B cell (primary cell): ENCODE measurements around the gene TFRC. TPM values are rescaled to one million over a fixed set of nuclear protein-coding genes. Genes with fewer than 3 reads are reported as not detected.
"Not testable (repeated sequence)": the region's sequence is repeated elsewhere in the genome, so short reads cannot be mapped to it uniquely, and the experiment has no call there.

Experiments
- ATAC-seq: fragments of 200-7000 bp; cut with Tn5 transposase; one replicate; pipeline ENCODE4 v1.10.0; 2021; ENCODE audit warnings: low read depth, mild to moderate bottlenecking, moderate number of reproducible peaks, moderate library complexity
- CTCF ChIA-PET: fragments of 350-600 bp; sonication (Branson Sonifier 250); formaldehyde crosslinking; loops from one replicate; lab custom pipeline; 2021; ENCODE audit warnings: antibody characterized with exemption, inconsistent platforms; lab: Charles Lee
- POLR2A ChIA-PET: fragments of 350-600 bp; sonication (Branson Sonifier 250); formaldehyde crosslinking; loops from one replicate; lab custom pipeline; 2021; ENCODE audit warnings: antibody characterized with exemption; lab: Charles Lee
- DNase-seq: peaks from one replicate; pipeline ENCODE4 v3.0.0; 2013
- H2AFZ ChIP-seq: 2 replicates; pipeline ENCODE4 v1.6.1; 2012; ENCODE audit warnings: mild to moderate bottlenecking, low read depth, low read length; ENCODE audit not compliant: insufficient read depth, poor library complexity, severe bottlenecking
- H3K27ac ChIP-seq, 2 donors: 1 replicate in 1 of 2; 2 replicates in 1 of 2; pipeline ENCODE4 v1.5.1; 2012 to 2013; ENCODE audit warnings: low read length in 2 of 2, mild to moderate bottlenecking in 2 of 2, moderate library complexity in 1 of 2
- H3K27me3 ChIP-seq, 4 experiments: fragments of 200-600 bp in 1 of 4; sonication (generic) in 1 of 4; replicated peaks in 1 of 4; 1 replicate in 2 of 4; 2 replicates in 2 of 4; pipeline versions ENCODE4 v1.6.1 to v1.7.0; 2013 to 2016; ENCODE audit warnings: low read length in 3 of 4, mild to moderate bottlenecking in 2 of 4, mixed read lengths in 1 of 4, moderate library complexity in 1 of 4; ENCODE audit not compliant: insufficient read depth in 4 of 4, control insufficient read depth in 3 of 4; ENCODE audit errors: control extremely low read depth in 1 of 4
- H3K36me3 ChIP-seq, 2 experiments: replicated peaks in 1 of 2; 1 replicate in 1 of 2; 2 replicates in 1 of 2; pipeline versions ENCODE4 v1.6.1 to v1.7.1; 2013; ENCODE audit warnings: low read length in 1 of 2; ENCODE audit not compliant: insufficient read depth in 2 of 2, control insufficient read depth in 1 of 2; ENCODE audit errors: control extremely low read depth in 1 of 2, extremely low read depth in 1 of 2
- H3K4me1 ChIP-seq, 2 donors: fragments of 200-600 bp in 1 of 2; sonication (generic) in 1 of 2; 1 replicate in 1 of 2; 2 replicates in 1 of 2; pipeline versions ENCODE4 v1.5.1 to v1.6.1; 2013 to 2017; ENCODE audit warnings: low read length in 2 of 2; ENCODE audit not compliant: control insufficient read depth in 2 of 2, insufficient read depth in 2 of 2
- H3K4me2 ChIP-seq: replicated peaks from 2 replicates; pipeline ENCODE3; 2012; ENCODE audit warnings: mild to moderate bottlenecking, low read depth, low read length; ENCODE audit not compliant: poor library complexity, severe bottlenecking
- H3K4me3 ChIP-seq, 5 experiments: fragments of 200-600 bp in 1 of 5; sonication (generic) in 1 of 5; 1 replicate in 3 of 5; 2 replicates in 2 of 5; pipeline versions ENCODE4 v1.5.1 to v1.7.0; 2011 to 2016; ENCODE audit warnings: low read length in 4 of 5, mild to moderate bottlenecking in 4 of 5, low read depth in 2 of 5, control low read depth in 1 of 5, moderate library complexity in 1 of 5; ENCODE audit not compliant: insufficient read depth in 1 of 5; ENCODE audit errors: control extremely low read depth in 1 of 5, extremely low read depth in 1 of 5
- H3K79me2 ChIP-seq: fragments of 200-600 bp; sonication (generic); one replicate; pipeline ENCODE4 v1.6.0; 2016; ENCODE audit warnings: low read length; ENCODE audit not compliant: control insufficient read depth, insufficient read depth
- H3K9ac ChIP-seq: fragments of 200-600 bp; sonication (generic); 2 replicates; pipeline ENCODE4 v1.6.1; 2017; ENCODE audit warnings: mild to moderate bottlenecking, low read length, moderate library complexity
- H3K9me3 ChIP-seq, 3 donors: one replicate each; pipeline versions ENCODE4 v1.6.1 to v1.7.1; 2013; ENCODE audit warnings: low read length in 2 of 3; ENCODE audit not compliant: control insufficient read depth in 2 of 3, insufficient read depth in 1 of 3; ENCODE audit errors: control extremely low read depth in 1 of 3
- H4K20me1 ChIP-seq: 2 replicates; pipeline ENCODE4 v1.6.0; 2012; ENCODE audit warnings: mild to moderate bottlenecking, low read length; ENCODE audit not compliant: insufficient read depth, control insufficient read depth, poor library complexity, severe bottlenecking
- H3K27ac Mint-ChIP-seq: one replicate; pipeline ENCODE4 v1.8.0; 2021; ENCODE audit warnings: mixed read lengths
- H3K27me3 Mint-ChIP-seq: one replicate; pipeline ENCODE4 v1.8.0; 2021; ENCODE audit warnings: mixed read lengths
- H3K4me1 Mint-ChIP-seq: one replicate; pipeline ENCODE4 v1.8.0; 2021; ENCODE audit warnings: mixed read lengths
- H3K4me3 Mint-ChIP-seq: one replicate; pipeline ENCODE4 v1.8.0; 2021; ENCODE audit warnings: mixed read lengths
- H3K9me3 Mint-ChIP-seq: one replicate; pipeline ENCODE4 v1.8.0; 2022; ENCODE audit warnings: mixed read lengths; ENCODE audit not compliant: insufficient read depth
- CTCF ChIP-seq: fragments of 200-600 bp; IDR thresholded peaks from one replicate; pipeline ENCODE4 v1.8.0; 2022; ENCODE audit warnings: antibody characterized with exemption, mild to moderate bottlenecking
- EZH2 ChIP-seq: IDR thresholded peaks from 2 replicates; pipeline ENCODE4 v1.6.1; 2012; ENCODE audit warnings: borderline replicate concordance, low read depth, mild to moderate bottlenecking, moderate library complexity, low read length; ENCODE audit not compliant: insufficient read depth, poor library complexity, severe bottlenecking
- WGBS: methylation state at CpG from one replicate; pipeline ENCODE4 v1.1.5; 2013; ENCODE audit warnings: missing lambda C conversion rate; ENCODE audit not compliant: insufficient coverage; 5-methylcytosine and 5-hydroxymethylcytosine counted together
- intact Hi-C: fragments of 100-400 bp; cut with micrococcal nuclease; formaldehyde crosslinking; loops from one replicate; pipeline ENCODE4 v1.10.0; 2022
- polyA plus RNA-seq: library from polyadenylated mRNA; depleted of rRNA; stranded (reverse); fragments of >200 nt; gene quantifications from 2 replicates; pipeline ENCODE4 v1.2.3, GENCODE V29; 2012
- total RNA-seq, 2 donors: library from RNA; stranded (reverse); fragments of 120-200 nt in 1 of 2; gene quantifications; 1 replicate in 1 of 2; 2 replicates in 1 of 2; pipeline versions ENCODE4 v1.2.3 to v1.2.4, GENCODE V29; 2013 to 2022

TFRC gene
- total and polyA plus RNA-seq, 2 donors (not counting 1 experiment from before 2014, with no cell fraction given), result 41.7 to 104 TPM

DNA sequence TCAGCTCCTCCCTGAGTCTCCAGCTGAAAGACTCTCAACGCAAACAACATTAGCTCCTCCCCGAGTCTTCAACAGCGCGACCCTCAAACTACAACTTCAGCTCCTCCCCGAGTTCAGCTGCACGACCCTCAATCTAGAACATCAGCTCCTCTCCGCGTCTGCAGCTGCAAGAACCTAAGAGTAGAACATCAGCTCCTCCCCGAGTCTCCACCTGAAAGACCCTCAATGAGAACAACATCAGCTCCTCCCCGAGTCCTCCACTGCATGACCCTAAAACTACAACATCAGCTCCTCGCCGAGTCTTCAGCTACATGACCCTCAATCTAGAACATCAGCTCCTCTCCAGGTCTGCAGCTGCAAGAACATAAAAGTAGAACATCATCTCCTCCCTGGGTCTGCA, 78.3 kb downstream of the TFRC start:
- no peak overlapping the region for H3K27ac ChIP-seq
- H3K4me1 Mint-ChIP-seq, result no peaks in the 10 kb centered on the region
- H2AFZ ChIP-seq, result no peak overlapping the region
- H3K4me1 ChIP-seq, result no peaks in the 10 kb centered on the region
- H3K4me3 ChIP-seq, result no peak overlapping the region
- ATAC-seq, result no peak
- H3K4me2 ChIP-seq, result no peak overlapping the region
- H4K20me1 ChIP-seq, result no peaks in the 10 kb centered on the region
- H3K36me3 ChIP-seq, result no peaks in the 10 kb centered on the region
- no peaks in the 10 kb centered on the region for H3K79me2 ChIP-seq
- H3K27ac Mint-ChIP-seq, result no peak overlapping the region
- no peak for TF ChIP-seq EZH2
- no peak for TF ChIP-seq CTCF
- no peaks in the 10 kb centered on the region for H3K9me3 ChIP-seq
- H3K4me3 Mint-ChIP-seq, result no peak overlapping the region
- ChIA-PET POLR2A (no interaction called here), CTCF (no interaction called here)
- H3K27me3 ChIP-seq, result peaks cover 0 to 4% (median 2%) of the 10 kb centered on the region in 4 experiments
- WGBS, result 96% methylated on average over 12 of the region's 12 CpGs
- DNase-seq, result no peak
- H3K27me3 Mint-ChIP-seq, result peaks cover 26% of the 10 kb centered on the region
- no peaks in the 10 kb centered on the region for H3K9me3 Mint-ChIP-seq
- intact Hi-C loops, result no loop called here
- H3K9ac ChIP-seq, result no peak overlapping the region

DNA sequence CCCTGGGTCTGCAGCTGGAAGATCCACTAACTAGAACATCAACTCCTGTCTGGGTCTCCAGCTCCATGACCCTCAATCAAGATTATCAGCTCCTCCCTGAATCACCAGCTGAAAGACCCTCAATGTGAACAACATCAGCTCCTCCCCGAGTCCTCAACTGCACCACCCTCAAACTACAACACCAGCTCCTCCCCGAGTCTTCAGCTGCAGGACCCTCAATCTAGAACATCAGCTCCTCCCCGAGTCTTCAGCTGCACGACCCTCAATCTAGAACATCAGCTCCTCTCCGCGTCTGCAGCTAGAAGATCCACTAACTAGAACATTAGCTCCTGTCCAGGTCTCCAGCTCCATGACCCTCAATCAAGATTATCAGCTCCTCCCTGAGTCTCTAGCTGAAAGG, 79.2 kb downstream of the TFRC start:
- H3K4me3 ChIP-seq, H3K4me1 ChIP-seq, CTCF ChIA-PET, H4K20me1 ChIP-seq, H3K4me3 Mint-ChIP-seq, DNase-seq, H3K27ac ChIP-seq, H3K4me2 ChIP-seq, H3K9me3 ChIP-seq, ATAC-seq, H2AFZ ChIP-seq, H3K9me3 Mint-ChIP-seq, H3K9ac ChIP-seq, H3K79me2 ChIP-seq, H3K27ac Mint-ChIP-seq, H3K36me3 ChIP-seq, POLR2A ChIA-PET, intact Hi-C loops, H3K4me1 Mint-ChIP-seq, H3K27me3 ChIP-seq: not testable (repeated sequence)
- peaks cover 20% of the 10 kb centered on the region for H3K27me3 Mint-ChIP-seq
- WGBS, result 95% methylated on average over 6 of the region's 6 CpGs

- CTCF ChIA-PET, result interaction anchor here (1.6 kb wide), 1 partner anchor 60 kb away, joined by 4 read pairs; no protein-coding TSS in a partner anchor
- H3K4me1 Mint-ChIP-seq, H3K9me3 Mint-ChIP-seq, H3K79me2 ChIP-seq, ATAC-seq, H3K9me3 ChIP-seq, H3K27ac Mint-ChIP-seq, H3K4me2 ChIP-seq, H3K9ac ChIP-seq, intact Hi-C loops, H3K4me1 ChIP-seq, H3K36me3 ChIP-seq, H3K4me3 Mint-ChIP-seq, H4K20me1 ChIP-seq, H2AFZ ChIP-seq, POLR2A ChIA-PET, H3K4me3 ChIP-seq, H3K27ac ChIP-seq, DNase-seq, H3K27me3 ChIP-seq: not testable (repeated sequence)
- WGBS, result 88% methylated on average over 7 of the region's 7 CpGs
- H3K27me3 Mint-ChIP-seq, result peaks cover 17% of the 10 kb centered on the region
These were observed 80.7 kb downstream of the TFRC start for GRCh38 chr3:196001240-196001639.
